ENCODE data around the gene AKT2. TPM values are rescaled to one million over a fixed set of nuclear protein-coding genes. Genes with fewer than 3 reads are reported as not detected.

AKT2 gene
- total RNA-seq, 1 donor from 2014 or later = 200 TPM

DNA sequence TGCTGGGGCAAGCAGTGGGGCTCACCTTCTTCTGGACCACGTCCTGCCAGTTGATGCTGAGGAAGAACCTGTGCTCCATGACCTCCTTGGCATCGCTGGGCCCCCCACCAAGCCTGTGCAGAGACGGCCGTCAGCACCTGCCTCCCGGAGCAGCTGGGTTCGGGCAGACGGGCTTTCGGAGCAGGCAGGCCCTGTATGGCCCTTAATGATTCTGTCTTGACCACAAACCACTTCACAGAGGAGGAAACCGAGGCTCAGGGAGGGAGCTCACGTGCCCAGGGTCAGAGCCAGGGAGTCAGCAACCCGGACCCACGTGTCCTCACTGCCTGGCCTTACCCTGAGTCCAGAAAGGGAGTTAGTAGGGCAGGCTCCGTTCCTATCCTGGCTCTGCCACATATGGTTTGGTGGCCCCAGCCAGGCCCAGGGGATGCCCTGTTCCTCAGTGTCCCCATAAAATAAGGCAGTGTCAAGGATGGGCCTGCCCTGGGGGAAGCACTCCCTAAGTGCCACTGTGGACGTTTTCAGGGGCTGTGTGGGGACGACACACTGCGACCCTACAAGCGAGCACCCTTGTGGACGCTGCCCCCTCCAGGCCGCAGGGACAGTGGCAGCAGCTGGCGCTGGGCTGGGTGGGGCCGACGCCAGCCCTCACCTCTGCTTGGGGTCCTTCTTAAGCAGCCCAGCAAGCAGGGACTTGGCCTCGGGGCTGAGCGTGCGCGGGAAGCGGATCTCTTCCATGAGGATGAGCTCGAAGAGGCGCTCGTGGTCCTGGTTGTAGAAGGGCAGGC lies 49.7 kb downstream of the AKT2 start:
- DNase-seq (ENCODE audit: low spot score in 2 of 2, unreplicated experiment in 2 of 2) = no peak
- peaks cover 12% of the 10 kb centered on the region for H3K4me1 Mint-ChIP-seq
- TF ChIP-seq, protein P1, sequence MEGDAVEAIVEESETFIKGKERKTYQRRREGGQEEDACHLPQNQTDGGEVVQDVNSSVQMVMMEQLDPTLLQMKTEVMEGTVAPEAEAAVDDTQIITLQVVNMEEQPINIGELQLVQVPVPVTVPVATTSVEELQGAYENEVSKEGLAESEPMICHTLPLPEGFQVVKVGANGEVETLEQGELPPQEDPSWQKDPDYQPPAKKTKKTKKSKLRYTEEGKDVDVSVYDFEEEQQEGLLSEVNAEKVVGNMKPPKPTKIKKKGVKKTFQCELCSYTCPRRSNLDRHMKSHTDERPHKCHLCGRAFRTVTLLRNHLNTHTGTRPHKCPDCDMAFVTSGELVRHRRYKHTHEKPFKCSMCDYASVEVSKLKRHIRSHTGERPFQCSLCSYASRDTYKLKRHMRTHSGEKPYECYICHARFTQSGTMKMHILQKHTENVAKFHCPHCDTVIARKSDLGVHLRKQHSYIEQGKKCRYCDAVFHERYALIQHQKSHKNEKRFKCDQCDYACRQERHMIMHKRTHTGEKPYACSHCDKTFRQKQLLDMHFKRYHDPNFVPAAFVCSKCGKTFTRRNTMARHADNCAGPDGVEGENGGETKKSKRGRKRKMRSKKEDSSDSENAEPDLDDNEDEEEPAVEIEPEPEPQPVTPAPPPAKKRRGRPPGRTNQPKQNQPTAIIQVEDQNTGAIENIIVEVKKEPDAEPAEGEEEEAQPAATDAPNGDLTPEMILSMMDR (IDR thresholded peaks at IDR 0.05; ENCODE audit: unreplicated experiment) = no peak
- H3K9me3 Mint-ChIP-seq = no peaks in the 10 kb centered on the region
- no peak overlapping the region for H3K4me3 Mint-ChIP-seq
- no peak overlapping the region for H3K27ac Mint-ChIP-seq
- H3K27me3 Mint-ChIP-seq (ENCODE audit: low read depth) = no peaks in the 10 kb centered on the region
- peaks cover 12% of the 10 kb centered on the region for H3K36me3 Mint-ChIP-seq

DNA sequence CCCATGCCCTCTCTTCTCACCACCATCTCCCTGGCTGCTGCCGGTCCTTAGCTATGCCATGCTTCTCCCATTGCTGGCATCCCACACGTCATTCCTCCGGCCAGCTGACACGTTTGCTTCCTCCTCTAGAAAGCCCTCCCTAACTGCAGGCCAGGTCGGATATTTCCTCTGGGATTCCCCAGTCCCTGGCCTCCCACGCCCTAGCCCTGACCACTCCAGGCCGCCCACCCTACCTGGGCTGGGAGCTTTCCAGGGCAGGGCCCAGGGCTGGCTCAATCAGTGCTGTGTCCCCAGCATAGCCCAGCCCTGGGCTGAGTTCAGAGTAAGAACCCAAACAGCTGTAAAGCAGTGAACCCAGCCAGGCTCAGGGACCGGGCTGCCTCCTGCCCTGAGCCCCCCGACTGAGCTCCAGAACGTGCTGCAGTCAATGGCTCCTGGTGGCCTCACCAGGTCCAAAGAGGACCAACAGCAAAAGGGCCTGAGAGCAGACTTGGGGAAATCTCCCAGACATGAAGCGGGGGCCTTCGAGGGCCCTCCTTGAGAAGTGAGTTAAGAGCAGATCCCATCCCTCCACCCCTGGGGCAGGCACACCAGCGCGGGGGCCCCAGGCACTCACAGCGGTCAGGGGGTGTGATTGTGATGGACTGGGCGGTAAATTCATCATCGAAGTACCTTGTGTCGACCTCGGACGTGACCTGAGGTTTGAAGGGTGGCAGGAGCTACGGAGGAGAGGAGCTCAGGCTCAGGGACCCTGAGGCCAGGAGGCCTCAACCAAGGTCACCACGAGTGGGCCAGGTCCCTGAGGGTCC lies 50.5 kb downstream of the AKT2 start:
- Mint-ChIP-seq H3K4me3 (no peak overlapping the region), H3K9me3 (no peaks in the 10 kb centered on the region), H3K36me3 (peaks cover 12% of the 10 kb centered on the region), H3K4me1 (peaks cover 12% of the 10 kb centered on the region), H3K27ac (no peak overlapping the region), H3K27me3 (ENCODE audit: low read depth) (no peaks in the 10 kb centered on the region)
- no peak for DNase-seq (ENCODE audit: low spot score in 2 of 2, unreplicated experiment in 2 of 2)
- TF ChIP-seq, protein P1 (IDR thresholded peaks at IDR 0.05; ENCODE audit: unreplicated experiment) = no peak

DNA sequence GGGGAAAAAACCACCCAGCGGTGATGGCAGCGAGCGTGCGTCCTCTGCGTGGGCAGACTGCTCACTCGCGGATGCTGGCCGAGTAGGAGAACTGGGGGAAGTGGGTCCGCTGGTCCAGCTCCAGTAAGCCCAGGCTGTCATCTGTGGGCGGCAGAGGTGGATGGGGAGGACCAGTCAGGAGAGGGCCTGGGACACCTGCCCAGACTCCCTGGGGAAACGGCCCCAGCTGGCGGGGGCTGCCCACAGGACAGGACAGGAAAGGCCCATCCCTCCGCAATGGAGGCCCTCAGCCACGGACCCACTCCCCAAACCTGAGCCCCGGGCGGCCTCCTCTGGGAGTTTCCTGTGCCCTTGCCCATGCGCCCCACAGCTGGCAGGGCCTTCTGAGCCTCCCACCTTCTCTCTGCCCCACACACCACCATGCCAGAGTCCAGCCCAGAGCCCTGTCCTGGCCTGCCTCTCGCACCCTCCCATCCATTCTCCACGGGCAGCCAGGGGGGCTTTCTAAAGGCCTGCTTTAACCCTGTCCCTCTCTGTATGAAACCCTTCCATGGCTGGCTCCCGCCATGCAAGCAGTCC lies 51.2 kb downstream of the AKT2 start:
- Mint-ChIP-seq H3K9me3 (no peaks in the 10 kb centered on the region), H3K4me3 (no peak overlapping the region), H3K27me3 (ENCODE audit: low read depth) (no peaks in the 10 kb centered on the region), H3K27ac (no peak overlapping the region), H3K36me3 (peaks cover 12% of the 10 kb centered on the region), H3K4me1 (peaks cover 12% of the 10 kb centered on the region)
- no peak for DNase-seq (ENCODE audit: low spot score in 2 of 2, unreplicated experiment in 2 of 2)
- TF ChIP-seq, protein P1 (IDR thresholded peaks at IDR 0.05; ENCODE audit: unreplicated experiment) = no peak

DNA sequence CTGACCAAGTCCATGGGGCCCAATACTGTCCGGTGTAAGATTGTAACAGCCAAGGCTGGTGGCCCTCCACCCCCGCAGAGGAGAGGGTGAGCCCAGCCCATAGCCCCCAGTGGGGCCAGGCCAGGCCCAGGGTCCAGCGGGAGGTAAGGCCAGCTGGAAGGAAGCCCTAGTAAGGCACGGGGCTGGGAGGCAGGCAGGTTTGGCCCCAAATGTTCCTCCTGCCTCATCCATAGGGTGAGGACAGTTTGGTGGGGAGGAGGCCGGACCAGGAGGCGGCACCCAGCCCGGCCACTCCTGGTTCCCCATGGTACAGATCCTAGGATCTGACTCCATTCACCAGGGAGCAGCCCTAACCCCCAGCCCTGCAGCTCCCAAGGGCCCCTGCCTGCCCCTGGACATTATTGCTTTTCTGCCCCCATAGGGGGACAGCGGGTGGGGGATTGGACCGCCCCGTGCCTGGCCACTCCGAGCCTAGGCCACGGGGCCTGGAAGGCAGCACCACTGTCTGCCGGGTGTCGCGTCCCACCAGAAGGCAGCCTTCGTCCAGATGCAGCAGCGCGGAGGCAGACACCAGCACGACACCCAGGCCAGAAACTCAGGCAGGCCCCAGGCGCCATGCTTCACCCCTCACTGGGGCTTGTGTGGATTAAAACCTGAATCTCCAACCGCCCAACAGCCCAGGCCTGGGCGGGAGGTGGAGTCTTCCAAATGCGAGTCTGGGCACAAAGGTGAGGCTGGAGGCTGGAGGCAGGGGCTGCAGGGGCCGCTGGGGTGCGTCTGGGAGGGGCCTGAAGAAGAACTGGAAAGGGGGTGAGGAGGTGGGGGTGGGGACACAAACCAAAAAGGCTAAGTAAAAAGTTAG lies 52.0 kb downstream of the AKT2 start:
- Mint-ChIP-seq H3K27ac (no peak overlapping the region), H3K4me3 (no peak overlapping the region), H3K9me3 (no peaks in the 10 kb centered on the region), H3K27me3 (ENCODE audit: low read depth) (no peaks in the 10 kb centered on the region), H3K36me3 (peaks cover 10% of the 10 kb centered on the region), H3K4me1 (peaks cover 12% of the 10 kb centered on the region)
- TF ChIP-seq, protein P1 (IDR thresholded peaks at IDR 0.05; ENCODE audit: unreplicated experiment) = no peak
- no peak for DNase-seq (ENCODE audit: low spot score in 2 of 2, unreplicated experiment in 2 of 2)

DNA sequence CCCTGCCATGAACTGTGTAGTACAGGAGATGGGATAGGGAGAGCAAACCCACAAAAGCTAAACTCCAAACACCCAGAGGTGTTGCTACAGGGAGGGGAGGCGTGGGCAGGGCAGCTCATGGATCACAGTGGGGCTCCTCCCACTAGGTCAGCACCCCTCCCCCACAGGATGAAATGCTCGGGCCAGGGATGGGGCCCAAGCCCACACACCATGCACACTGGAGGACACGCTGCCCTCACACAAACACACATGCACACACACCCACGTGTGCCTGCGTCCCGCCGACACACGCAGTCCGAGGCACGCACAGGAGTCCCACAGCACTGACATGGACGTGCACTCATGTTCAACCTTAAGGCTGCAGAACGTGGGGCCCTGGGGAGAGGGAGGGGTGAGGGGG lies 52.7 kb downstream of the AKT2 start:
- Mint-ChIP-seq H3K9me3 (no peaks in the 10 kb centered on the region), H3K36me3 (peaks cover 8% of the 10 kb centered on the region), H3K27me3 (ENCODE audit: low read depth) (no peaks in the 10 kb centered on the region), H3K27ac (no peak overlapping the region), H3K4me3 (no peak overlapping the region), H3K4me1 (peaks cover 12% of the 10 kb centered on the region)
- TF ChIP-seq, protein P1 (IDR thresholded peaks at IDR 0.05; ENCODE audit: unreplicated experiment) = no peak
- no peak for DNase-seq (ENCODE audit: low spot score in 2 of 2, unreplicated experiment in 2 of 2)
